GM19452 (cell line): ENCODE data around the gene SLC38A4.

Experiments
- ATAC-seq: cut with Tn5 transposase; IDR thresholded peaks from one replicate; pipeline ENCODE4 v1.9.1; 2021; ENCODE audit not compliant: unreplicated experiment

SLC38A4 gene

GRCh38 chr12:46815809-46816208 lies 10.0 kb downstream of the SLC38A4 start:
- ATAC-seq: no peak

- no peak for ATAC-seq
Measured at GRCh38 chr12:46814143-46814542, 11.7 kb downstream of the SLC38A4 start.

GRCh38 chr12:46811185-46811584 lies 14.6 kb downstream of the SLC38A4 start:
- ATAC-seq: no peak

GRCh38 chr12:46808955-46809697 lies 16.7 kb downstream of the SLC38A4 start:
- no peak for ATAC-seq

GRCh38 chr12:46808317-46808716 lies 17.5 kb downstream of the SLC38A4 start:
- no peak for ATAC-seq

GRCh38 chr12:46804054-46804453 lies 21.7 kb downstream of the SLC38A4 start:
- ATAC-seq: no peak

GRCh38 chr12:46803517-46803916 lies 22.3 kb downstream of the SLC38A4 start:
- no peak for ATAC-seq

GRCh38 chr12:46801293-46801692 lies 24.5 kb downstream of the SLC38A4 start:
- no peak for ATAC-seq

GRCh38 chr12:46800160-46800559 lies 25.6 kb downstream of the SLC38A4 start:
- ATAC-seq: no peak

GRCh38 chr12:46798648-46799047 lies 27.1 kb downstream of the SLC38A4 start:
- ATAC-seq: no peak

GRCh38 chr12:46798056-46798455 lies 27.7 kb downstream of the SLC38A4 start:
- ATAC-seq: no peak

- ATAC-seq: no peak
Measured at GRCh38 chr12:46795988-46796387, 29.8 kb downstream of the SLC38A4 start.

- peak; percentile 81 for ATAC-seq
Measured at GRCh38 chr12:46794593-46795190, 31.1 kb downstream of the SLC38A4 start.

GRCh38 chr12:46792925-46793324 lies 32.9 kb downstream of the SLC38A4 start:
- ATAC-seq: no peak

- no peak for ATAC-seq
Measured at GRCh38 chr12:46790066-46790465, 35.7 kb downstream of the SLC38A4 start.

GRCh38 chr12:46788072-46788887 lies 37.5 kb downstream of the SLC38A4 start:
- ATAC-seq: no peak

- ATAC-seq: no peak
Measured at GRCh38 chr12:46787496-46788055, 38.2 kb downstream of the SLC38A4 start.

GRCh38 chr12:46786774-46787173 lies 39.0 kb downstream of the SLC38A4 start:
- no peak for ATAC-seq

GRCh38 chr12:46785382-46785781 lies 40.4 kb downstream of the SLC38A4 start:
- no peak for ATAC-seq

- ATAC-seq: no peak
Measured at GRCh38 chr12:46783871-46784270, 41.9 kb downstream of the SLC38A4 start.

GRCh38 chr12:46779879-46780278 lies 45.9 kb downstream of the SLC38A4 start:
- ATAC-seq: no peak

- no peak for ATAC-seq
Measured at GRCh38 chr12:46779063-46779462, 46.7 kb downstream of the SLC38A4 start.
